ENCODE results near the gene ALDH6A1. TPM values are rescaled to one million over a fixed set of nuclear protein-coding genes. Genes with fewer than 3 reads are reported as not detected.

ALDH6A1 gene
- polyA plus RNA-seq, 1 donor: 16.0 TPM

DNA sequence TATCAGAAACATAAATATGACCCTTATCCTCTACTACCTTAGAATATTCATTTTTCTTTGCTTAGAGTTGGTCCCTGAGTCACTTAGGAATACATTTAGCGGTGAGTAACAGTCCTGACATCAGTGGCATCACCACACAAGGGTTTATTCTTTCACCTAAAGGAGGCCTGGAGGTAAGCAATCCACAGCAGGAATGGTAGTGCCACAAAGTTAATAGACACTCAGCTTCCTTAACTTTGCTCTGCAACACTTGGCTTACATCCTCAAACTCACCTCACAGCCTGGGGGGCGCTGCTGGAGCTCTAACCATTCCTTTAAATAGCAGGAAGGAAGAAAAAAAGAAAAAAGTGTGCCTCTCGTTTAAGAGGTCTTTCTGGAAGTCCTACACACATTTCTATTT is 36.0 kb downstream of the ALDH6A1 start:
- no peak for DNase-seq

- no peak for DNase-seq
Observed at GRCh38 chr14:74045522-74045921, 38.7 kb downstream of the ALDH6A1 start.

DNA sequence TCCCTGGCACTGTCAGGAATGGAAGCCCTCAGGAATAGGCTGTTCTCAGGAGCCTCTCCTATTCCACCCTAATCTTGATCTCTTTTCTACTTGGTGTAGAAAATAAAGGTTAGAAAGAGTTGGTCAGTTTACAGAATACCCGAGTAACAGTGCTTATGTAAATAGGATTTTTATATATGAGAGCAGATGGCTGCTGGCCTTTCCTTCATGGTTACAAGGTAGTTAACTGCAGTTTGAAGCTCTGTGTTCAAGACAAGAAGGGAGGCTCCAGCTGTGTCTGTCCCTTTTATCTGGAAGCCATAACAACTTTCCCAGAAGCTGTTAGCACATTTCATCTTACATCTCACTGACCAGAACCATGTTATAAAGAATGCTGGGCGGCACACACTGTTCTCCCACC is 42.0 kb downstream of the ALDH6A1 start:
- DNase-seq: no peak

DNA sequence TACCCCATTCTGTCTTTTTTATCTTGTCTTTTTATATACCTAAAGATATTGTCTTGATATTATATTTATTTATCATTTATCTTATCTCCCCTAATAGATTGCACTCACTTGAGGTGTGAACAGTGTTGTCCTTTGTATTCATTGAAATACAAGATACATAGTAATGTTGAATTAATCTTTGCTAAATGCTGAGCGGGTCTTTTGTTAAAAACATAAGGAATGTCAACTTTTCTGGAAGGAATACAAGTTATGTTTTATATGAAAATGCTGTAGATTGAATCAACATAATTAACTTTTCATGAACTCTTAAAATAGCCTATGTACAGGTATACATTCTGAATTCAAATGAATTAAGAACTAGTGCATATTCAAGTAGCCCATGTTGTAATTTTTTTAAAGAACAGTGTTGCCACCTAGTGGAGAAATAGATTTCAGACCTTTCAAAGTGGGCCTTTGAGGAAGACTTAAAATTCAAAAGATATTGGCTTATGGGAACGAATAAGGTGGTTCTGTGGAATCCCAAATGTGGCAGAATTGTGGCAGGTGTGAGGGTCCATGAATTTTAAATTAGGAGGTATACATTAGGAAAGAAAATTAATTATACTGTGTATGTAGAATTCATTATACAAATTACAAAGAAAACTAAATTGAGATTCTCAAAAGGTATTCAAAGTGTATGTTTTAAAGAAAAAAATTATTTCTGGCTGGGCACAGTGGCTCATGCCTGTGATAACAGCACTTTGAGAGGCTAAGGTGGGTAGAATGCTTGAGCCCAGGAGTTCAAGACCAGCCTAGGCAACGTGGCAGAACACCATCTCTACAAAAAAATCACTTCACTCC is 46.0 kb downstream of the ALDH6A1 start:
- DNase-seq: peak; percentile 12

DNA sequence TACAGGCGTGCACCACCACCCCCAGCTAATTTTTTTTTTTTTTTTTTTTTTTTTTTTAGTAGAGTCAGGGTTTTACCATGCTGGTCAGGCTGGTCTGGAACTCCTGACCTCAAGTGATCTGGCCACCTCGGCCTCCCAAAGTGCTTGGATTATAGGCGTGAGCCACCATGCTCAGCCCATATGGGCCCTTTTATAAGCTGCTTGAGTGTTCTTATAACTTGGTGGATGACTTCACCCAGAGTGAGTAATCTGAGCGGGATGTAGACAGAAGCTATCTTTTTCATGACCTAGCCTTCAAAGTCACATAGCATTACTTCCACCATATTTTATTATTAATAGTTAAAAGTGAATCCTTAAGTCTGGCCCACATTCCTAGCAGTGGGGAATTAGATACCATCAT is 48.7 kb downstream of the ALDH6A1 start:
- DNase-seq: no peak

GRCh38 chr14:74034572-74034971 is 49.7 kb downstream of the ALDH6A1 start:
- no peak for DNase-seq

GRCh38 chr14:74029136-74029535 is 55.1 kb downstream of the ALDH6A1 start:
- no peak for DNase-seq

DNA sequence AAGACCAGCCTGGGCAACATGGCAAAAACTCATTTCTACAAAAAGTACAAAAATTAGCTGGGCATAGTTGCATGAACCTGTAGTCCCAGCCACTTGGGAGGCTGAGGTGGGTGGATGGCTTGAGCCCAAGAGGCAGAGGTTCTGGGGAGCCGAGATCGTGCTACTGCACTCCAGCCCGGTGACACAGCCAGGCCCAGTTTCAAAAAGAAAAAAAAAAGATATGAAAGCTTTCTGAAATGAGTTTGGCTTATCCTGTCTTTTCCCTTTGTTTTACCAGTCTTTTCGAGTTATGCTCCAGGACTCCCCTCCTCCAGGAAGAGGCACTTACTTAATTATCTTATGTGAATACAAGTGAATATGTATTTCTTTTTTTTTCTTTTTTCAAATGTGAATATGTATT is 61.9 kb downstream of the ALDH6A1 start:
- DNase-seq: no peak

GRCh38 chr14:74019408-74020137 is 64.7 kb downstream of the ALDH6A1 start:
- DNase-seq: peak; percentile 39

- peak; percentile 94 for DNase-seq
Observed at GRCh38 chr14:74018586-74019407, 65.5 kb downstream of the ALDH6A1 start, which contains the start of the genes BBOF1 and ENTPD5. Gene BBOF1, plus strand, starts transcription at chr14:74019349. Its CDS starts 130 bp downstream, at chr14:74019479. Gene ENTPD5, minus strand, starts transcription at chr14:74019288. Its CDS starts 31,186 bp downstream, at chr14:73988102.

GRCh38 chr14:74018174-74018585 is 66.1 kb downstream of the ALDH6A1 start:
- DNase-seq: no peak

DNA sequence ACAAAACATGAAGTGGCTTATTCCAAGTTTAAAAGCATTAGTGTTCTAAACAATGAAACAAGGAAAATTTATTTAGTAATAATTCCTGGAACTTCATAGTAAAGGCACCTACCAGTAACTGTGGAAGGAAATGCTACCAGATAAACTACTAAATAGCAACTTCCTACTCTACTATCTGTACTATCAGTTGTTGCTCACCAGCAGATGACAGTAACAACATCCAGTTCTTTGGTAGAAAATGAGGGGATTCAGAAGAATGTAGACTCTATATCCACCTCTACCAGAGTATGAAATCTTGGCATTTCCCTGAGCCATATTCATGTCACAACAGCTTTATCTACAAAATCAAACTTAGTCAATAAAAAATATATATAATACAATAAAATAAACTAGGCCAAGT is 68.3 kb downstream of the ALDH6A1 start:
- no peak for DNase-seq

DNA sequence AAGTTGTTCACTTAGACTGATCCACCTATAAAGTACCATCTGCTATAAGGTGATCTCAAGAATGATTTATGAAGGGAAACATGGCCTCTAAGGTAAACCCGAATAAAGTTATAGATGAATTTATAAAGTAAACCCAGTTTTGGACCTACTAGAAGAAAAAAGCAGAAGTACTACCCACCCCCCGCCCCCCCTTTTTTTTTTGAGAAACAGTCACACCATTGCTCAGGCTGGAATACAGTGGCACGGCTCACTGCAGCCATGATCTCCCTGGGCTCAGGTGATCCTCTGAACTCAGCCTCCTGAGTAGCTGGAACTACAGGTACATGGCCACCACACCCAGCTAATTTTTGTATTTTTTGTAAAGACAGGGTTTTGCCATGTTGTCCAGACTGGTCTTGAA is 69.1 kb downstream of the ALDH6A1 start:
- DNase-seq: no peak

GRCh38 chr14:74014299-74014698 is 70.0 kb downstream of the ALDH6A1 start:
- no peak for DNase-seq

GRCh38 chr14:74008843-74009499 is 75.3 kb downstream of the ALDH6A1 start:
- DNase-seq: no peak

Other genes with a start within 250 kb of the ALDH6A1 start
- gene PTGR2, start 232.6 kb downstream of the ALDH6A1 start, polyA plus RNA-seq (ENCODE audit: insufficient read length): 8.6 TPM
- 28.2 TPM for gene ZNF410, start 197.6 kb downstream of the ALDH6A1 start, polyA plus RNA-seq (ENCODE audit: insufficient read length)
- gene FAM161B, start 134.4 kb downstream of the ALDH6A1 start, polyA plus RNA-seq (ENCODE audit: insufficient read length): 11.1 TPM
- 49.3 TPM for gene COQ6, start 134.2 kb downstream of the ALDH6A1 start, polyA plus RNA-seq (ENCODE audit: insufficient read length)
- gene ENTPD5, start 65.2 kb downstream of the ALDH6A1 start, polyA plus RNA-seq (ENCODE audit: insufficient read length): 14.6 TPM
- 6.0 TPM for gene BBOF1, start 65.1 kb downstream of the ALDH6A1 start, polyA plus RNA-seq (ENCODE audit: insufficient read length)
- gene LIN52, start 503 bp upstream of the ALDH6A1 start, polyA plus RNA-seq (ENCODE audit: insufficient read length): 11.2 TPM
- gene VSX2, start 155.0 kb upstream of the ALDH6A1 start, polyA plus RNA-seq (ENCODE audit: insufficient read length): not detected
- gene ABCD4, start 218.5 kb upstream of the ALDH6A1 start, polyA plus RNA-seq (ENCODE audit: insufficient read length): 65.0 TPM